ENCODE measurements around the gene LRRC41. TPM values are rescaled to one million over a fixed set of nuclear protein-coding genes. Genes with fewer than 3 reads are reported as not detected.

LRRC41 gene
- total and polyA plus RNA-seq, 4 experiments from 2014 or later: 31.8 to 66.1 (median 39.9) TPM

GRCh38 chr1:46300673-46301405 is 2.6 kb downstream of the LRRC41 start:
- peak overlapping the region; percentile 96 to 100 (median 98) for H3K4me3 Mint-ChIP-seq
- Histone ChIP-seq H3K9me3 (ENCODE audit: control insufficient read depth in 1 of 2, low read length in 2 of 2) (no peaks in the 10 kb centered on the region), H3K4me1 (ENCODE audit: insufficient read depth, low read length) (peaks cover 32% of the 10 kb centered on the region), H3K4me3 (ENCODE audit: low read length in 2 of 2) (peak overlapping the region in 1 of 2 donors; percentile 90), H3K27ac (ENCODE audit: low read depth, low read length) (no peak overlapping the region), H3K36me3 (ENCODE audit: insufficient read depth, low read length) (peaks cover 12% of the 10 kb centered on the region), H3K27me3 (ENCODE audit: insufficient read depth, low read length) (no peaks in the 10 kb centered on the region)
- H3K27ac Mint-ChIP-seq: peak overlapping the region; percentile 12 to 98 (median 89)
- H3K9me3 Mint-ChIP-seq: no peaks in the 10 kb centered on the region
- POLR2A ChIA-PET (ENCODE audit: partially characterized antibody): no interaction called here
- H3K27me3 Mint-ChIP-seq: no peaks in the 10 kb centered on the region
- DNase-seq: no peak
- H3K4me1 Mint-ChIP-seq: peaks cover 17 to 40% (median 29%) of the 10 kb centered on the region in 4 donors
- CTCF ChIA-PET (ENCODE audit: partially characterized antibody): interaction anchor here (1.0 to 1.5 kb wide), 2 partner anchors 47 to 56 kb away, joined by 3 read pairs; no protein-coding TSS in a partner anchor
- intact Hi-C loops (cut with micrococcal nuclease): loop anchor here (5.0 kb wide), 2 partner anchors 614 to 719 kb away; partner anchors contain the start of genes GPBP1L1, NASP and TMEM69
- H3K36me3 Mint-ChIP-seq: peaks cover 18 to 34% of the 10 kb centered on the region in 2 donors

- no peak for DNase-seq
- Histone ChIP-seq H3K27ac (ENCODE audit: low read depth, low read length) (no peak overlapping the region), H3K4me1 (ENCODE audit: insufficient read depth, low read length) (peaks cover 16% of the 10 kb centered on the region), H3K27me3 (ENCODE audit: insufficient read depth, low read length) (no peaks in the 10 kb centered on the region), H3K36me3 (ENCODE audit: insufficient read depth, low read length) (peaks cover 25% of the 10 kb centered on the region), H3K9me3 (ENCODE audit: control insufficient read depth in 1 of 2, low read length in 2 of 2) (no peaks in the 10 kb centered on the region), H3K4me3 (ENCODE audit: low read length in 2 of 2) (no peak overlapping the region)
- peaks cover 11 to 25% (median 14%) of the 10 kb centered on the region in 4 donors for H3K4me1 Mint-ChIP-seq
- H3K36me3 Mint-ChIP-seq: peaks cover 25 to 36% of the 10 kb centered on the region in 2 donors
- ChIA-PET CTCF (ENCODE audit: partially characterized antibody) (interaction anchor here (2.5 kb wide), 1 partner anchor 42 kb away, joined by 7 read pairs; the partner anchor contains the start of gene NSUN4), POLR2A (ENCODE audit: partially characterized antibody) (no interaction called here)
- no peak overlapping the region for H3K27ac Mint-ChIP-seq
- H3K27me3 Mint-ChIP-seq: no peaks in the 10 kb centered on the region
- no peak overlapping the region for H3K4me3 Mint-ChIP-seq
- H3K9me3 Mint-ChIP-seq: no peaks in the 10 kb centered on the region
- intact Hi-C loops (cut with micrococcal nuclease): no loop called here
These were observed 5.0 kb downstream of the LRRC41 start for GRCh38 chr1:46298387-46298786.

GRCh38 chr1:46295306-46295705 is 8.1 kb downstream of the LRRC41 start:
- Mint-ChIP-seq H3K36me3 (peaks cover 25 to 35% of the 10 kb centered on the region in 2 donors), H3K4me3 (no peak overlapping the region), H3K27ac (peak overlapping the region in 1 of 7 donors; percentile 7), H3K9me3 (no peaks in the 10 kb centered on the region), H3K4me1 (peaks cover under 1 to 2% (median 2%) of the 10 kb centered on the region in 4 donors), H3K27me3 (no peaks in the 10 kb centered on the region)
- DNase-seq: no peak
- no peaks in the 10 kb centered on the region for H3K27me3 ChIP-seq (ENCODE audit: insufficient read depth, low read length)
- H3K4me3 ChIP-seq (ENCODE audit: low read length in 2 of 2): no peak overlapping the region
- POLR2A ChIA-PET (ENCODE audit: partially characterized antibody): interaction anchor here (3.3 kb wide), 1 partner anchor 8 kb away, joined by 10 read pairs; the partner anchor contains the start of genes LRRC41 and UQCRH
- H3K9me3 ChIP-seq (ENCODE audit: control insufficient read depth in 1 of 2, low read length in 2 of 2): no peaks in the 10 kb centered on the region
- H3K4me1 ChIP-seq (ENCODE audit: insufficient read depth, low read length): no peaks in the 10 kb centered on the region
- no peak overlapping the region for H3K27ac ChIP-seq (ENCODE audit: low read depth, low read length)
- CTCF ChIA-PET (ENCODE audit: partially characterized antibody): no interaction called here
- peaks cover 25% of the 10 kb centered on the region for H3K36me3 ChIP-seq (ENCODE audit: insufficient read depth, low read length)
- intact Hi-C loops (cut with micrococcal nuclease): no loop called here

- peaks cover 10% of the 10 kb centered on the region for H3K36me3 ChIP-seq (ENCODE audit: insufficient read depth, low read length)
- Mint-ChIP-seq H3K27me3 (no peaks in the 10 kb centered on the region), H3K4me3 (no peak overlapping the region), H3K4me1 (peaks cover 2 to 14% (median 5%) of the 10 kb centered on the region in 4 donors), H3K27ac (peak overlapping the region in 1 of 7 donors; percentile 10), H3K36me3 (peaks cover 11 to 23% of the 10 kb centered on the region in 2 donors), H3K9me3 (no peaks in the 10 kb centered on the region)
- intact Hi-C loops (cut with micrococcal nuclease): no loop called here
- DNase-seq: no peak
- H3K27me3 ChIP-seq (ENCODE audit: insufficient read depth, low read length): no peaks in the 10 kb centered on the region
- no peaks in the 10 kb centered on the region for H3K4me1 ChIP-seq (ENCODE audit: insufficient read depth, low read length)
- H3K9me3 ChIP-seq (ENCODE audit: control insufficient read depth in 1 of 2, low read length in 2 of 2): no peaks in the 10 kb centered on the region
- ChIA-PET CTCF (ENCODE audit: partially characterized antibody) (interaction anchor here (0.8 kb wide), 1 partner anchor 13 kb away, joined by 4 read pairs; the partner anchor contains the start of genes LRRC41 and UQCRH), POLR2A (ENCODE audit: partially characterized antibody) (interaction anchor here (1.3 kb wide), 1 partner anchor 14 kb away, joined by 4 read pairs; the partner anchor contains the start of genes LRRC41 and UQCRH)
- no peak overlapping the region for H3K27ac ChIP-seq (ENCODE audit: low read depth, low read length)
- H3K4me3 ChIP-seq (ENCODE audit: low read length in 2 of 2): no peak overlapping the region
These were observed 13.4 kb downstream of the LRRC41 start for GRCh38 chr1:46289976-46290375.

- intact Hi-C loops (cut with micrococcal nuclease): no loop called here
- H3K36me3 ChIP-seq (ENCODE audit: insufficient read depth, low read length): peaks cover 6% of the 10 kb centered on the region
- POLR2A ChIA-PET (ENCODE audit: partially characterized antibody): no interaction called here
- H3K27me3 Mint-ChIP-seq: no peaks in the 10 kb centered on the region
- H3K27me3 ChIP-seq (ENCODE audit: insufficient read depth, low read length): no peaks in the 10 kb centered on the region
- peaks cover 2 to 14% (median 5%) of the 10 kb centered on the region in 4 donors for H3K4me1 Mint-ChIP-seq
- no peaks in the 10 kb centered on the region for H3K4me1 ChIP-seq (ENCODE audit: insufficient read depth, low read length)
- no peak for DNase-seq
- H3K27ac ChIP-seq (ENCODE audit: low read depth, low read length): no peak overlapping the region
- CTCF ChIA-PET (ENCODE audit: partially characterized antibody): no interaction called here
- no peaks in the 10 kb centered on the region for H3K9me3 ChIP-seq (ENCODE audit: control insufficient read depth in 1 of 2, low read length in 2 of 2)
- H3K4me3 Mint-ChIP-seq: no peak overlapping the region
- no peak overlapping the region for H3K4me3 ChIP-seq (ENCODE audit: low read length in 2 of 2)
- peak overlapping the region in 1 of 7 donors; percentile 81 for H3K27ac Mint-ChIP-seq
- H3K36me3 Mint-ChIP-seq: peaks cover 14 to 29% of the 10 kb centered on the region in 2 donors
- no peaks in the 10 kb centered on the region for H3K9me3 Mint-ChIP-seq
These were observed 14.3 kb downstream of the LRRC41 start for GRCh38 chr1:46289134-46289494.

GRCh38 chr1:46288485-46289133 is 14.8 kb downstream of the LRRC41 start:
- POLR2A ChIA-PET (ENCODE audit: partially characterized antibody): no interaction called here
- H3K27me3 ChIP-seq (ENCODE audit: insufficient read depth, low read length): no peaks in the 10 kb centered on the region
- no peak overlapping the region for H3K4me3 Mint-ChIP-seq
- intact Hi-C loops (cut with micrococcal nuclease): no loop called here
- no peaks in the 10 kb centered on the region for H3K4me1 ChIP-seq (ENCODE audit: insufficient read depth, low read length)
- H3K36me3 Mint-ChIP-seq: peaks cover 14 to 32% of the 10 kb centered on the region in 2 donors
- no peaks in the 10 kb centered on the region for H3K27me3 Mint-ChIP-seq
- H3K9me3 Mint-ChIP-seq: no peaks in the 10 kb centered on the region
- no peak overlapping the region for H3K4me3 ChIP-seq (ENCODE audit: low read length in 2 of 2)
- no peak for DNase-seq
- no peak overlapping the region for H3K27ac ChIP-seq (ENCODE audit: low read depth, low read length)
- CTCF ChIA-PET (ENCODE audit: partially characterized antibody): no interaction called here
- H3K36me3 ChIP-seq (ENCODE audit: insufficient read depth, low read length): peaks cover 5% of the 10 kb centered on the region
- peak overlapping the region in 2 of 7 donors; percentile 7 to 81 for H3K27ac Mint-ChIP-seq
- H3K4me1 Mint-ChIP-seq: peaks cover 2 to 14% (median 5%) of the 10 kb centered on the region in 4 donors
- no peaks in the 10 kb centered on the region for H3K9me3 ChIP-seq (ENCODE audit: control insufficient read depth in 1 of 2, low read length in 2 of 2)

Measured in CD4-positive, alpha-beta memory T cell (primary cell).